CD4-positive, alpha-beta T cell treated with Interleukin-12 subunit alpha and Interleukin-12 subunit beta, for 1 hour (primary cell): ENCODE results near the gene HBG1.

ENCODE experiments used
- DNase-seq: peaks from one replicate; pipeline ENCODE4 v3.0.0-alpha.2; 2020

Gene HBG1

GRCh38 chr11:5245155-5245554 is 4.5 kb downstream of the HBG1 start:
- DNase-seq, result no peak

DNA sequence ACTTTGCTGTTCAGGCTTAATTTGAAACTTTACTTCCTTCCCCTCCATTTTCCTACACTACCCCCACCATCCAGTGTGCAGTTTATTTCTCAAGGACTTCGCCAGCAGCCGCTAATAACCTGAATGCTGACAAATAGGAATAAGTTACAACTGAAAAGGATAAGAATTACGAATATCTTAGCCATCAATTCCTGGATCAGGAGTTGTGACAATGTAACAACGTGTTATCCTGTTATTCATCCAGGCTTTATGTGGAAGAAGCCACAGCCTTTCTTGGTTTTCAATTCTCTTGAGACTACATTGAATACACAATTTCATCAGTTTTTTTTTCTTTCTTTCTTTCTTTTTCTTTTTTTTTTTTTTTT is 5.9 kb downstream of the HBG1 start:
- DNase-seq, result no peak

DNA sequence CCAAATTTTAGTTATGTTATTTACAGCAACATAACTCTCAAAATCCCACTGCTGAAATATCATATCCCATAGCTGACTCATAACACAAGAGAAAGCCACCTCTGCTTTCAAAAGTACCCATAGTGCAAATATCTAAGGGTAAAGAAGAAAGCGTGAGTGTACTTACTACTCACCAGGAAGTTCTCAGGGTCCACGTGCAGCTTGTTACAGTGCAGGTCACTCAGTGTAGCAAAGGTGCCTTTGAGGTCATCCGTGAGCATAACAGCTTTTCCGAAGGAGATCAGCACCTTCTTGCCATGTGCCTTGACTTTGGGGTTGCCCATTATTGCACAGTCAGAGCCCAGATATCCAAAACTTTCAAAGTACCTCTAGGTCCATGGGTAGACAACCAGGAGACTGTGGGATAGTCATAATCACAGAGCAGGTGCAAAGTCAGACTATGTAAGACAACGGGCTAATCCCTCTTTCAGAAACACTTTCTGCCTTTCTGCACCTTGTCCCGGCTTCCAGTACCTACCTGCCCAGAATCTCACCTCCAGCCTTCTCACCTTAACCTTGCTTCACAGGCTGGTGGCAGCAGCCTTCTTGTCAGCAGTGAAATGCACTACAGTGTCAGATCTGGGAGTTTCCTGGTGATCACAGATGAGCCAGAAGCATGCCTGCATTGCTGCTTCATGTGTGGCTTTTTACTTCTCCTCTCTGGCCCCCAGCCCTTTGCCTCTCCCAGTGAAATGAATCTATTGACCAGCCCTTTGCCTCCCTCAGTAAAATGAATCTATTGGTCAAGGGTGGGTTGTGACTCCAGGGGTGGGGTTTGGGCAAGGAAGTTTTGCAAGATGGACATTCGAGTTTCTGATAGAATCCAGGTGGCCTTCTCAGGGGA is 6.5 kb downstream of the HBG1 start:
- DNase-seq, result no peak

DNA sequence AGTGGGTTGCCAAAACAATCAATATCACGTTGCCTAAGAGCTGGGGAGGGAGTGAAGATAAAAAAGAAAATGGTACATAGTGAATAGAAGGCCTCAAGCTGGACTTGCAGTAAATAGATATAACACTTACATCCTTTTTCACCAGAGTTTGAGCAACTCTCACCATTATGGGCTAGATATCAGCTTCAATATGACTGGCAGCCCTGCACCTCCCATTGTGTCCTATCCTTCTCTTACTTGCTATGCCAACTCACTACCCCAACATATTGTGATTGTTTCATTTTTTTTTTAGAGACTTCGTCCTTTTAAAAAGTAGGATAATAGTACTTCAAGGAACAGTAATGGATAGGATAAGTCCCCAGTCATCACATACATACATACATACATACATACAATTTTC is 7.4 kb downstream of the HBG1 start:
- DNase-seq, result no peak

DNA sequence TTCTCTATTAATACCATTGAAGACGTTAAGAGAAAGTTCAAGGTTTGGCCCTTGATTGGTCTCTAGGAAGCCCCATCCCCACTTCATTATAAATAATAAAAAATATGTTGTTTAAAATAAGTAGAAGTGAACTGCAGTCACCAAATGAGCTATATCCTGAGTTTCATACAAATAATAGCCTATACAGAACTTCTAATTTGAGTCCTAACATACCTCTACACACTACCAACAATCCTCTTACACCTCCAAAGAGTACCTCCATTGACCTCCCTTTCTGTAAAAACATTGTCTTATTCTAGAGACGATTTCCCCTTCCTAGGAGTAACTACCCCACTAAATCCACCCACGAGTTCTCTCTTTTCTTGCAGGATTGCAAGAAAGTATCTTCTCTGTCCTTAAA is 8.2 kb downstream of the HBG1 start:
- no peak for DNase-seq

- DNase-seq, result no peak
Measured at GRCh38 chr11:5240458-5240857, 9.2 kb downstream of the HBG1 start.

DNA sequence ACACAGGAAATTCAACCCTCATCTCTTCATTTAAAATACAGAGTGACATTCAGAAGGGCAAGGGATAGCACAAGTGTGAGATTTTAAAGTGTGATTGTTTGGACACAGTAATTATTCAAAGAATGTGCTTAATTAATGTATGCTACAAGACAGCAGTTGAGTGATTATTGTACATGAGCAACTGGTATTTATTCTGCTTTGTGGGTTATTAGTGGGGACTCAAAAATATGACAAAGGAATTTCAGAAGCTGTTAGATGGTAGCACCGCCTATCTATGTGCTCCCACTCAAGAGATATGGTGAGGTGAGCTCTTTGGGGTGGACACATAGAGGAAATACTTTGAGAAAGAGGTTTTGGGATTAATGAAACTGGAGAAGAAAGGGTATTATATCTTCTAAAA is 9.6 kb downstream of the HBG1 start:
- no peak for DNase-seq

DNA sequence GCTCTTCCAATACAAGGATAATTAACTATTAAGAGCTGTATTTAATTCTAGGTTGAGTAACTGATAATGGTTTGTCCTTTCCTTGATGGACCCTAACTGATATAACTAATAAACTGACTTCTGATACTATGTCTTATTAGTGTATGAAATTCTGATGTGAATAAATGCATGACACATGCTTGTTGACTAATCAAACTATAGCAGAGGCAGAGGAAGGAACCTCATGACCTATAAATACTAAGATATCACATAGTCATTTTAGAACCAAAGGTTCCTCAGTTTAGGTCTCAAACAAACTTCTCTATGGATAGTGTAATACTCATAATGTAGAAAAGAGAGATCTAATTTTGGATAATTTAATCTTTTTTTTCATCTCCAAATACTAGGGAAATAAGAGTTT is 10.6 kb downstream of the HBG1 start:
- no peak for DNase-seq

GRCh38 chr11:5238486-5238885 is 11.2 kb downstream of the HBG1 start:
- no peak for DNase-seq

DNA sequence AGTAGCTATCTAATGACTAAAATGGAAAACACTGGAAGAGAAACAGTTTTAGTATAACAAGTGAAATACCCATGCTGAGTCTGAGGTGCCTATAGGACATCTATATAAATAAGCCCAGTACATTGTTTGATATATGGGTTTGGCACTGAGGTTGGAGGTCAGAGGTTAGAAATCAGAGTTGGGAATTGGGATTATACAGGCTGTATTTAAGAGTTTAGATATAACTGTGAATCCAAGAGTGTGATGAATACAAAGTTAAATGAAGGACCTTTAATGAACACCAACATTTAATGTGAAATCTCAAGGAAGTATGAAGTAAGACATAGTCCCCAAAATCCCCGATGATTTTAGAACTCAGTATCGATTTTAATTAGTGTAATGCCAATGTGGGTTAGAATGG is 12.2 kb downstream of the HBG1 start:
- no peak for DNase-seq

DNA sequence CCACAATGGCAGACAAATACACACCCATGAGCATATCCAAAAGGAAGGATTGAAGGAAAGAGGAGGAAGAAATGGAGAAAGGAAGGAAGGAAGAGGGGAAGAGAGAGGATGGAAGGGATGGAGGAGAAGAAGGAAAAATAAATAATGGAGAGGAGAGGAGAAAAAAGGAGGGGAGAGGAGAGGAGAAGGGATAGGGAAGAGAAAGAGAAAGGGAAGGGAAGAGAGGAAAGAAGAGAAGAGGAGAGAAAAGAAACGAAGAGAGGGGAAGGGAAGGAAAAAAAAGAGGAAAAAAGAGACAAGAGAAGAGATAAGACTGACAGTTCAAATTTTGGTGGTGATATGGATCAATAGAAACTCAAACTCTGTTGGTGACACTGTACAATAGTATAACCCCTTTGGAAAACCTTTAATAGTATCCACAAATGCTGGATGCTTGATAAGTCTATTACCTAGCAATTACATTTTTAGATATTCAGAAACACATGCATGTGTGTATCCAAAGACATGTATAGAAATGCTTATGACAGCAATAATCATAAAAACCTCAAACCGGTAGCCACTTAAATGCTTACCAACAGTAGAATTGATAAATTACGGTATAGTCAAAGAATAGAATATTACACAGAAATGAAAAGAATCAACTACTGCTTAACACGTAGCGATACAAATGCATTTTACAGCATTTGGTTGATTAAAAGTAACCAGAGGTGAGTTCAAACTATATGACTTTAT is 14.1 kb downstream of the HBG1 start:
- DNase-seq, result no peak

GRCh38 chr11:5234381-5234834 is 15.2 kb downstream of the HBG1 start, which contains the start of gene HBD:
TSS of gene HBD (minus strand) at chr11:5234483. CDS start at chr11:5234433, 50 bp downstream.
- DNase-seq, result no peak

DNA sequence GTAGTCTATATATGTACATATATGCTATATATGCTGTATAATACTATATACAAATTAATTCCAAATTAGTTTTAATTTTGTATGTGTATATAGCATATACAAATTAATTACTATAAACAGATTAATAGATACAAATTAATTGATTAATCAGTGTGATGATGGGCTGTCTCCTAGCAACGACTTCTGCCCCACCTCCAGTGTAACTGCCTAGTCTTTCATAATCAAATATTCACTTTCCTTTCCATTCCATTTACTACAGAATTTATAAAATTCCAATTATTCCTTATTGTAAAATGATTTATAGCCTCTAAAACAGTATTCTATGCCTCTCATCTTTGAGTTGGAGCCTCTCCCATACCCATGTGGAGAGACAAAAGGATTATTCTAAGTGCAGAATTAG is 16.4 kb downstream of the HBG1 start:
- no peak for DNase-seq

GRCh38 chr11:5232821-5233220 is 16.8 kb downstream of the HBG1 start:
- no peak for DNase-seq

- DNase-seq, result no peak
Measured at GRCh38 chr11:5232176-5232575, 17.5 kb downstream of the HBG1 start.

GRCh38 chr11:5231111-5231510 is 18.5 kb downstream of the HBG1 start:
- DNase-seq, result no peak

DNA sequence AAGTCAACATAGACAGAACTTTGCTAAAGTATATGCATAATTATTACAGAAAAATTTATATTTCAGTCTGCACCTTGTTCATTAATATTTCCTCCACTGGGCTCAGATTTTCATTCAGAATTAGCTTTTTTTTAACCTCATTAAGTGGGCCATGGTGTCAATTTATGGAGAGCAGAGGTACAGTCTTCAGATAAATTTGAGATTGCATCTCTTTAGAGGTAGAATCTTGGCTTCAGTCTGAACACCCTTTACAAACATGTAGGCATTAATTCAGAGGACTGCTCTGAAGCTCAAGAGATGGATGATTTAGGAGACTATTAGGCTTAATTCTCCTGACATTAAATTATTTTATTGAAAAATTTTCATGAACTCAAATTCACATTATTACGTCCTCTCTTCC is 19.4 kb downstream of the HBG1 start:
- no peak for DNase-seq

GRCh38 chr11:5229796-5230195 is 19.9 kb downstream of the HBG1 start:
- DNase-seq, result no peak

GRCh38 chr11:5229356-5229755 is 20.3 kb downstream of the HBG1 start:
- DNase-seq, result no peak

DNA sequence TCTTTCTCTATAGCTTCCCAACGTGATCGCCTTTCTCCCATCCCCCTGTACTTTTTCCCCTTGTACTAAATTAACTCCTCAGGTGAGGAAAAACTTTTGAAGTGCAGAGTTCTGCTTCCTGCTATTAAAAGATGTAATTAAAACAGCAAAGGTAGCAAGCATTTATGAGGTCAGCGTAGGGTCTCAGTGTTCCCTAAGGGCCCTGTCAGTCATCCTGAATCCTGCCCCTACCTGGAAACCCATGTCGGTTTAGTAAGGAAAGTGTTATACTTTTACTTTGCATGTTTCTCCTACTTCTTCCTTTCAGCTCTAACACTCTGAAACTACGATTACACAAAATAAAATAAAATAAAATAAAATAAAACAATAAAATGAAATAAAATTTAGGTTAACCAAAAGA is 21.5 kb downstream of the HBG1 start:
- DNase-seq, result no peak

DNA sequence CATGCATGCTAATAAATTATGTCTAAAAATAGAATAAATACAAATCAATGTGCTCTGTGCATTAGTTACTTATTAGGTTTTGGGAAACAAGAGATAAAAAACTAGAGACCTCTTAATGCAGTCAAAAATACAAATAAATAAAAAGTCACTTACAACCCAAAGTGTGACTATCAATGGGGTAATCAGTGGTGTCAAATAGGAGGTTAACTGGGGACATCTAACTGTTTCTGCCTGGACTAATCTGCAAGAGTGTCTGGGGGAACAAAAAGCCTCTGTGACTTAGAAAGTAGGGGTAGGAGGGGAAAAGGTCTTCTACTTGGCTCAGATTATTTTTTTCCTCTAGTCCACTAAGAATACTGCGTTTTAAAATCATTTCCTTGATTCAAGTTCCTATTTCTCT is 22.0 kb downstream of the HBG1 start:
- no peak for DNase-seq

- DNase-seq, result no peak
Measured at GRCh38 chr11:5226732-5227310, 22.8 kb downstream of the HBG1 start, which contains the start of gene HBB. TSS of gene HBB (minus strand) at chr11:5227071. CDS start at chr11:5227021, 50 bp downstream.

DNA sequence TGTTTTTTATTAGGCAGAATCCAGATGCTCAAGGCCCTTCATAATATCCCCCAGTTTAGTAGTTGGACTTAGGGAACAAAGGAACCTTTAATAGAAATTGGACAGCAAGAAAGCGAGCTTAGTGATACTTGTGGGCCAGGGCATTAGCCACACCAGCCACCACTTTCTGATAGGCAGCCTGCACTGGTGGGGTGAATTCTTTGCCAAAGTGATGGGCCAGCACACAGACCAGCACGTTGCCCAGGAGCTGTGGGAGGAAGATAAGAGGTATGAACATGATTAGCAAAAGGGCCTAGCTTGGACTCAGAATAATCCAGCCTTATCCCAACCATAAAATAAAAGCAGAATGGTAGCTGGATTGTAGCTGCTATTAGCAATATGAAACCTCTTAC is 24.2 kb downstream of the HBG1 start:
- DNase-seq, result no peak
